Esophagus squamous epithelium (tissue), 5 donors: ENCODE data around the gene EXOSC9. TPM values are rescaled to one million over a fixed set of nuclear protein-coding genes. Genes with fewer than 3 reads are reported as not detected.

Experiments
- DNase-seq: peaks from one replicate; lab custom pipeline; 2025; lab: John Stamatoyannopoulos, UW
- H3K27ac ChIP-seq, 4 donors: fragments of 200-600 bp; sonication (generic); one replicate each; pipeline ENCODE4 v1.5.1; 2016 to 2019; ENCODE audit warnings: mild to moderate bottlenecking in 1 of 4
- H3K27me3 ChIP-seq, 4 donors: fragments of 200-600 bp; sonication (generic); 1 replicate in 3 of 4; 2 replicates in 1 of 4; pipeline versions ENCODE4 v1.5.1 to v1.6.0; 2017 to 2021; ENCODE audit warnings: antibody characterized with exemption in 1 of 4
- H3K36me3 ChIP-seq, 3 donors: fragments of 200-600 bp; sonication (generic); one replicate each; pipeline ENCODE4 v1.5.1; 2016 to 2019
- H3K4me1 ChIP-seq, 3 donors: fragments of 200-600 bp; sonication (generic); one replicate each; pipeline ENCODE4 v1.5.1; 2017 to 2019
- H3K4me3 ChIP-seq, 4 donors: fragments of 200-600 bp; sonication (generic); 1 replicate in 3 of 4; 2 replicates in 1 of 4; pipeline ENCODE4 v1.5.1; 2016 to 2019; ENCODE audit warnings: mild to moderate bottlenecking in 2 of 4, moderate library complexity in 1 of 4
- H3K9me3 ChIP-seq, 3 donors: fragments of 200-600 bp; sonication (generic); one replicate each; pipeline ENCODE4 v1.5.1; 2016 to 2019
- POLR2A ChIP-seq, 4 donors: fragments of 450-650 bp; IDR thresholded peaks; one replicate each; pipeline ENCODE4 v1.6.1; 2017; ENCODE audit warnings: antibody characterized with exemption in 4 of 4, mild to moderate bottlenecking in 4 of 4, moderate library complexity in 3 of 4
- WGBS, 2 donors: methylation state at CpG; one replicate each; pipeline ENCODE4 v1.1.5; 2018; 5-methylcytosine and 5-hydroxymethylcytosine counted together
- intact Hi-C: fragments of 100-400 bp; cut with DNase I; formaldehyde crosslinking; loops from one replicate; pipeline ENCODE4 v1.15.0; 2022
- total RNA-seq, 4 donors: library from RNA; depleted of rRNA; stranded (reverse); fragments of >200 nt; gene quantifications; one replicate each; pipeline ENCODE4 v1.1.0, GENCODE V29; 2016
- TF ChIP-seq, protein P1 (sequence below), 6 experiments: fragments of 450-650 bp in 4 of 6; fragments of 200-600 bp in 2 of 6; sonication (generic) in 2 of 6; IDR thresholded peaks; one replicate each; pipeline ENCODE4 v1.5.1; 2016 to 2019; ENCODE audit warnings: antibody characterized with exemption in 6 of 6, mild to moderate bottlenecking in 4 of 6, moderate library complexity in 4 of 6
- donor health status: DM: yes; HTN: yes; CAD: no.

EXOSC9 gene
- total RNA-seq, 4 donors from 2014 or later: 9.3 to 27.7 (median 23.9) TPM

DNA sequence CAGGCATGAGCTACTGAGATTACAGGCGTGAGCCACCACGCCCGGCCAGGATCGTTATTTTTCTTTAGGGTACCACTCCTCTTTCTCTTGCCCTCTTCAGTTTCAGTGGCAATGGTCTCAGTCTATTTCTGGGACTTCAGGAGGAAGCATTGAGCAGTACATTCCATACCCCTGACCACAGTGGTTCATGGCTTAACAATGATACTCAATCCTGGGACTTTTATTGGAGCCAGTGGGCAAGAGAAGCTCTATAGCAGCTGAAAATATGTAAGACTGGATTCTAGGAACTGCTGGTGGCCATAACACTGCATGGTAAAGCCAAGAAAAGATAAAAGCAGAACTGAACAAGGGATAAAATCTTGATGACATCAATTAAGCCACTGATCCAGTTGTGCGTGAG lies 28.4 kb downstream of the EXOSC9 start:
- WGBS, 2 donors: 87 to 92% methylated on average over 4 to 5 of the region's 5 CpGs
- peaks cover 3 to 82% (median 4%) of the 10 kb centered on the region in 3 donors for H3K36me3 ChIP-seq
- H3K27ac ChIP-seq: no peak overlapping the region

DNA sequence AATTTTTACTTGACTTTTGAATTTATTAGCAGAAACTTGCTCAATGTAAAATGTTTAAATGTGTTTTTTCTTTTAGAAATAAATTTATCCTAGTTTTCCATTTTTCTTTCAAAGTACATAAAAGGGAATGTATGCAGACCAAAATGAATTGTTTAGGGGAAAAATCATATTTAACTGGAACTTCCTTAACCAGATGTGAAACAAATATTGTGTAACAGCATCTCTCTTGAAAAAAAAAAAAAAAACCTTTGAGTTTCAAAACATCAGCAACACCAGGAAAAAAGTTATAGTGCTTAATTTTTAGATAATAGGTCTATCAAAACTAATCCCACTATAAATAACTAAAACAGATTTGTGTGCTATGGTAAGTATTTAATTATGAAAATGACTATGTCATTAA lies 37.0 kb downstream of the EXOSC9 start:
- TF ChIP-seq, protein P1, sequence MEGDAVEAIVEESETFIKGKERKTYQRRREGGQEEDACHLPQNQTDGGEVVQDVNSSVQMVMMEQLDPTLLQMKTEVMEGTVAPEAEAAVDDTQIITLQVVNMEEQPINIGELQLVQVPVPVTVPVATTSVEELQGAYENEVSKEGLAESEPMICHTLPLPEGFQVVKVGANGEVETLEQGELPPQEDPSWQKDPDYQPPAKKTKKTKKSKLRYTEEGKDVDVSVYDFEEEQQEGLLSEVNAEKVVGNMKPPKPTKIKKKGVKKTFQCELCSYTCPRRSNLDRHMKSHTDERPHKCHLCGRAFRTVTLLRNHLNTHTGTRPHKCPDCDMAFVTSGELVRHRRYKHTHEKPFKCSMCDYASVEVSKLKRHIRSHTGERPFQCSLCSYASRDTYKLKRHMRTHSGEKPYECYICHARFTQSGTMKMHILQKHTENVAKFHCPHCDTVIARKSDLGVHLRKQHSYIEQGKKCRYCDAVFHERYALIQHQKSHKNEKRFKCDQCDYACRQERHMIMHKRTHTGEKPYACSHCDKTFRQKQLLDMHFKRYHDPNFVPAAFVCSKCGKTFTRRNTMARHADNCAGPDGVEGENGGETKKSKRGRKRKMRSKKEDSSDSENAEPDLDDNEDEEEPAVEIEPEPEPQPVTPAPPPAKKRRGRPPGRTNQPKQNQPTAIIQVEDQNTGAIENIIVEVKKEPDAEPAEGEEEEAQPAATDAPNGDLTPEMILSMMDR (IDR thresholded peaks at IDR 0.05): no peak
- no peak for TF ChIP-seq POLR2A (IDR thresholded peaks at IDR 0.05)
- peaks cover 0 to 81% (median 2%) of the 10 kb centered on the region in 3 donors for H3K36me3 ChIP-seq

More for the DNA sequence above, 28.4 kb downstream of the EXOSC9 start:
- H3K27me3 ChIP-seq: no peaks in the 10 kb centered on the region
- DNase-seq: no peak
- no peak overlapping the region for H3K4me3 ChIP-seq
- intact Hi-C loops: no loop called here
- no peaks in the 10 kb centered on the region for H3K9me3 ChIP-seq
- H3K4me1 ChIP-seq: peaks cover 0 to 2% (median 0%) of the 10 kb centered on the region in 3 donors
- TF ChIP-seq, protein P1 (IDR thresholded peaks at IDR 0.05): no peak
- no peak for TF ChIP-seq POLR2A (IDR thresholded peaks at IDR 0.05)

DNA sequence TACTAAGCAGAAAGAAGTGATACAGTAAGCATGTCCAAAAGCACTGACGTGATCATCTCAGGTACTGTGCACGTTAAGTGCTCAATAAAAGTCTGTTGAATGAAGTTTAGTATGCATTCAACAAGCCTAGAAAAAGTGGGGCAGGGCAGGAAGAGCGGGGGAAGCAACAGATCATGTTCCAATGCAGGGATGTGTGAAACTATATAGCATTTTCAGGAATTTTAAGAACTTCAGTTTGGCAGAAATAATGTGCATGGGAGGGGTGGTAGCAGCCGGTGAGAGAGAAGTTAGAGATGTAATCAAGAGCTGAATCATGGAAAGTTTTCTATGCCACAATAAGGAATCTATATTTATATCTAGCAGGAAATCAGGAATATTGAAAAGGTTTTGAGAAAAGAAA lies 41.7 kb downstream of the EXOSC9 start:
- intact Hi-C loops: no loop called here
- Histone ChIP-seq H3K27ac (no peak overlapping the region), H3K4me1 (no peaks in the 10 kb centered on the region), H3K27me3 (no peaks in the 10 kb centered on the region), H3K36me3 (peaks cover 0 to 89% (median 14%) of the 10 kb centered on the region in 3 donors), H3K9me3 (no peaks in the 10 kb centered on the region), H3K4me3 (no peak overlapping the region)
- WGBS, 2 donors: 95 to 97% methylated on average over 4 of the region's 4 CpGs
- no peak for DNase-seq
- no peak for TF ChIP-seq POLR2A (IDR thresholded peaks at IDR 0.05)
- TF ChIP-seq, protein P1 (IDR thresholded peaks at IDR 0.05): no peak

More for the DNA sequence above, 37.0 kb downstream of the EXOSC9 start:
- Histone ChIP-seq H3K4me3 (no peak overlapping the region), H3K4me1 (no peaks in the 10 kb centered on the region), H3K9me3 (no peaks in the 10 kb centered on the region), H3K27ac (no peak overlapping the region), H3K27me3 (no peaks in the 10 kb centered on the region)
- intact Hi-C loops: no loop called here
- no peak for DNase-seq

DNA sequence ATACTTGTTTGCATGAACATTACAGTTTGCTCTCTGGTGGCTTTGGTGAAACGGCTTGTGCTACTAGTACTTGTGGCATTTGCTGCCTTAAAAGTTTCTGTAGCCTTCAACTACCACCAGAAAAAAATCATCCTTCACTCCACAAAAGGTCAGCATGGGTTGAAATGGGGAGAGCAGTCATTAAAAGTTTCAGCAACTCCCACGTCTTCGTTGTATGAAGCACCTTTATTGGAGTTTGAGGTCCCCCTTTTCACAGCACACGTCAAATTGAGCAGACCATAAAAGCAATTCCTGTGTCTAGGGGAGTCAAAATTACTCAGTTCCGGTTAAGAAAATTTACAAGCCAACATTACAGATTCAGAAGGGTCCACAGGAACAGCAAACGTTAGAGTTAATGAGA lies 45.5 kb downstream of the EXOSC9 start:
- Histone ChIP-seq H3K4me3 (no peak overlapping the region), H3K9me3 (no peaks in the 10 kb centered on the region), H3K27ac (no peak overlapping the region), H3K4me1 (no peaks in the 10 kb centered on the region), H3K27me3 (no peaks in the 10 kb centered on the region), H3K36me3 (peaks cover 0 to 88% (median 14%) of the 10 kb centered on the region in 3 donors)
- no peak for DNase-seq
- no peak for TF ChIP-seq POLR2A (IDR thresholded peaks at IDR 0.05)
- TF ChIP-seq, protein P1 (IDR thresholded peaks at IDR 0.05): no peak
- WGBS, 2 donors: 82 to 90% methylated on average over 6 of the region's 6 CpGs
- intact Hi-C loops: no loop called here

DNA sequence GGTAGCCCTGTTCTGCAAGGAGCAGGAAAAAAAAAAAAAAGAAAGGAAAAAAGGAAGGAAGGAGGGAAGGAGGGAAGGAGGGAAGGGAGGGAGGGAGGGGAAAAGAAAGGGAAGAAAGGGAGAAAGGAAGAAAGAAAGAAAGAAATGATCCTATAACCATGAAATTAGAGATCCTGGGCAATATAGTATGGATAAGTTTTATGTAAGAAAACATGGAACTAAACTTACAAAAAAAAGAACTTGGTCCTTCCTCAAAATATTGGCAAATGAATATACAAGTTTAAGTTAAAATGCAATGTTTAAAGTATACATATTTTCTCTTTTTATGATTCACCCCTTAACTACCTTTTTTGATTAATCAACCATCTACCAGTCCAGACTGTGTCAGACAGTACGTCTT lies 50.2 kb downstream of the EXOSC9 start:
- no peaks in the 10 kb centered on the region for H3K9me3 ChIP-seq
- TF ChIP-seq, protein P1 (IDR thresholded peaks at IDR 0.05): no peak
- no peak for TF ChIP-seq POLR2A (IDR thresholded peaks at IDR 0.05)
- no peaks in the 10 kb centered on the region for H3K4me1 ChIP-seq
- no peak overlapping the region for H3K27ac ChIP-seq
- no peaks in the 10 kb centered on the region for H3K27me3 ChIP-seq
- H3K36me3 ChIP-seq: peaks cover 0 to 64% (median 4%) of the 10 kb centered on the region in 3 donors
- no peak for DNase-seq
- intact Hi-C loops: no loop called here
- no peak overlapping the region for H3K4me3 ChIP-seq
- WGBS, 2 donors: 94 to 100% methylated on average over 1 of the region's 1 CpG
